ENCODE data around the gene LDAH. TPM values are rescaled to one million over a fixed set of nuclear protein-coding genes. Genes with fewer than 3 reads are reported as not detected.
A peak's percentile ranks its signal among the peaks of the same experiment; 100 is the strongest.

Gene LDAH
- total RNA-seq, 1 experiment from 2014 or later: 17.2 TPM

GRCh38 chr2:20757405-20758090 is 65.4 kb downstream of the LDAH start:
- Histone ChIP-seq H3K4me3 (ENCODE audit: low read depth in 2 of 2, low read length in 2 of 2) (no peak overlapping the region), H3K4me1 (ENCODE audit: control insufficient read depth, insufficient read depth, low read length) (no peaks in the 10 kb centered on the region), H3K36me3 (ENCODE audit: control insufficient read depth, insufficient read depth, low read length) (no peaks in the 10 kb centered on the region; the same call in 1 of the 2 replicates), H3K9me3 (ENCODE audit: control insufficient read depth, insufficient read depth, low read depth, low read length) (no peaks in the 10 kb centered on the region), H3K27me3 (ENCODE audit: control insufficient read depth, insufficient read depth, low read length) (no peaks in the 10 kb centered on the region), H3K27ac (ENCODE audit: low read length) (no peak overlapping the region)
- ATAC-seq (no peak), DNase-seq (ENCODE audit: low read depth, low spot score) (no peak)
- ChIA-PET CTCF (no interaction called here), POLR2A (no interaction called here)
- no TSS peak for BruUV-seq (replicated peaks)
- in situ Hi-C loops (cut with HindIII; ENCODE audit: low pct_unique_long_range_greater_than_20kb, low sequenced_read_pairs): no loop called here
- intact Hi-C loops (cut with micrococcal nuclease; ENCODE audit: unreplicated experiment): no loop called here
- TF ChIP-seq SIN3A (IDR thresholded peaks at IDR 0.05; ENCODE audit: borderline replicate concordance, insufficient read depth, low read depth, low read length) (no peak), POLR2AphosphoS5 (IDR thresholded peaks at IDR 0.05; ENCODE audit: low read depth, low read length) (no peak), CTCF (IDR thresholded peaks at IDR 0.05) (no peak), TCF7L2 (IDR thresholded peaks at IDR 0.05; ENCODE audit: low read depth, low read length) (no peak)
- TF ChIP-seq, protein P1, sequence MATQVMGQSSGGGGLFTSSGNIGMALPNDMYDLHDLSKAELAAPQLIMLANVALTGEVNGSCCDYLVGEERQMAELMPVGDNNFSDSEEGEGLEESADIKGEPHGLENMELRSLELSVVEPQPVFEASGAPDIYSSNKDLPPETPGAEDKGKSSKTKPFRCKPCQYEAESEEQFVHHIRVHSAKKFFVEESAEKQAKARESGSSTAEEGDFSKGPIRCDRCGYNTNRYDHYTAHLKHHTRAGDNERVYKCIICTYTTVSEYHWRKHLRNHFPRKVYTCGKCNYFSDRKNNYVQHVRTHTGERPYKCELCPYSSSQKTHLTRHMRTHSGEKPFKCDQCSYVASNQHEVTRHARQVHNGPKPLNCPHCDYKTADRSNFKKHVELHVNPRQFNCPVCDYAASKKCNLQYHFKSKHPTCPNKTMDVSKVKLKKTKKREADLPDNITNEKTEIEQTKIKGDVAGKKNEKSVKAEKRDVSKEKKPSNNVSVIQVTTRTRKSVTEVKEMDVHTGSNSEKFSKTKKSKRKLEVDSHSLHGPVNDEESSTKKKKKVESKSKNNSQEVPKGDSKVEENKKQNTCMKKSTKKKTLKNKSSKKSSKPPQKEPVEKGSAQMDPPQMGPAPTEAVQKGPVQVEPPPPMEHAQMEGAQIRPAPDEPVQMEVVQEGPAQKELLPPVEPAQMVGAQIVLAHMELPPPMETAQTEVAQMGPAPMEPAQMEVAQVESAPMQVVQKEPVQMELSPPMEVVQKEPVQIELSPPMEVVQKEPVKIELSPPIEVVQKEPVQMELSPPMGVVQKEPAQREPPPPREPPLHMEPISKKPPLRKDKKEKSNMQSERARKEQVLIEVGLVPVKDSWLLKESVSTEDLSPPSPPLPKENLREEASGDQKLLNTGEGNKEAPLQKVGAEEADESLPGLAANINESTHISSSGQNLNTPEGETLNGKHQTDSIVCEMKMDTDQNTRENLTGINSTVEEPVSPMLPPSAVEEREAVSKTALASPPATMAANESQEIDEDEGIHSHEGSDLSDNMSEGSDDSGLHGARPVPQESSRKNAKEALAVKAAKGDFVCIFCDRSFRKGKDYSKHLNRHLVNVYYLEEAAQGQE (IDR thresholded peaks at IDR 0.05; ENCODE audit: insufficient read depth in 1 of 2, low read depth in 2 of 2, low read length in 1 of 2): no peak

GRCh38 chr2:20755132-20755800 is 67.6 kb downstream of the LDAH start:
- DNase-seq (ENCODE audit: low read depth, low spot score) (no peak), ATAC-seq (no peak)
- POLR2A ChIA-PET: no interaction called here
- no TSS peak for BruUV-seq (replicated peaks)
- Histone ChIP-seq H3K27ac (ENCODE audit: low read length) (no peak overlapping the region), H3K4me1 (ENCODE audit: control insufficient read depth, insufficient read depth, low read length) (no peaks in the 10 kb centered on the region), H3K27me3 (ENCODE audit: control insufficient read depth, insufficient read depth, low read length) (no peaks in the 10 kb centered on the region), H3K4me3 (ENCODE audit: low read depth in 2 of 2, low read length in 2 of 2) (no peak overlapping the region), H3K36me3 (ENCODE audit: control insufficient read depth, insufficient read depth, low read length) (no peaks in the 10 kb centered on the region; the same call in 1 of the 2 replicates), H3K9me3 (ENCODE audit: control insufficient read depth, insufficient read depth, low read depth, low read length) (no peaks in the 10 kb centered on the region)
- in situ Hi-C loops (cut with HindIII; ENCODE audit: low pct_unique_long_range_greater_than_20kb, low sequenced_read_pairs) (no loop called here), intact Hi-C loops (cut with micrococcal nuclease; ENCODE audit: unreplicated experiment) (no loop called here)
- CTCF ChIA-PET: no interaction called here
- TF ChIP-seq TCF7L2 (IDR thresholded peaks at IDR 0.05; ENCODE audit: low read depth, low read length): no peak
- peak; percentile 31; the same call in 1 of the 2 replicates for TF ChIP-seq CTCF (IDR thresholded peaks at IDR 0.05)

Data from Panc1 (cell line).